OCI-LY1 (cell line): ENCODE results near the gene TEPSIN.

ENCODE experiments used
- H2AFZ ChIP-seq: fragments of 200-600 bp; sonication (generic), shearing (Covaris generic); 2 replicates; pipeline ENCODE4 v1.6.0; 2014; ENCODE audit warnings: antibody characterized with exemption, mild to moderate bottlenecking, low read length
- H3F3A ChIP-seq: fragments of 200-600 bp; sonication (generic), shearing (Covaris generic); 2 replicates; pipeline ENCODE4 v1.6.0; 2014; ENCODE audit warnings: mild to moderate bottlenecking, antibody characterized with exemption, low read length, moderate library complexity; ENCODE audit not compliant: insufficient read depth
- H3K27ac ChIP-seq: fragments of 200-600 bp; sonication (generic); 2 replicates; pipeline ENCODE4 v1.5.1; 2014; ENCODE audit warnings: low read length, mixed run types, mild to moderate bottlenecking, low read depth; ENCODE audit not compliant: poor library complexity, severe bottlenecking
- H3K27me3 ChIP-seq: fragments of 200-600 bp; sonication (generic); 2 replicates; pipeline ENCODE4 v1.6.0; 2014; ENCODE audit warnings: antibody characterized with exemption, mild to moderate bottlenecking, low read length, moderate library complexity; ENCODE audit not compliant: insufficient read depth
- H3K36me3 ChIP-seq: fragments of 200-600 bp; sonication (generic); 2 replicates; pipeline ENCODE4 v1.6.1; 2014; ENCODE audit warnings: mild to moderate bottlenecking, antibody characterized with exemption, low read length, moderate library complexity, mixed read lengths; ENCODE audit not compliant: insufficient read depth
- H3K4me1 ChIP-seq: fragments of 200-600 bp; sonication (generic); 2 replicates; pipeline ENCODE4 v1.5.1; 2014; ENCODE audit warnings: mild to moderate bottlenecking, low read length, moderate library complexity; ENCODE audit not compliant: insufficient read depth, severe bottlenecking
- H3K4me2 ChIP-seq: fragments of 200-600 bp; sonication (generic), shearing (Covaris generic); 2 replicates; pipeline ENCODE4 v1.6.1; 2014; ENCODE audit warnings: low read length
- H3K4me3 ChIP-seq: fragments of 200-600 bp; sonication (generic); 2 replicates; pipeline ENCODE4 v1.5.1; 2014; ENCODE audit warnings: low read length, low read depth, mild to moderate bottlenecking, mixed read lengths; ENCODE audit not compliant: poor library complexity, severe bottlenecking
- H3K79me2 ChIP-seq: fragments of 200-600 bp; shearing (Covaris generic); 2 replicates; pipeline ENCODE4 v1.6.1; 2016; ENCODE audit warnings: mixed run types, low read length, mixed read lengths; ENCODE audit not compliant: insufficient read depth
- H3K9ac ChIP-seq: fragments of 200-600 bp; sonication (generic), shearing (Covaris generic); 2 replicates; pipeline ENCODE4 v1.6.1; 2014; ENCODE audit warnings: mild to moderate bottlenecking, low read length, mixed read lengths
- H3K9me2 ChIP-seq: fragments of 200-600 bp; sonication (generic), shearing (Covaris generic); 2 replicates; pipeline ENCODE4 v1.6.1; 2014; ENCODE audit warnings: low read depth, mild to moderate bottlenecking, low read length, mixed read lengths
- H3K9me3 ChIP-seq: fragments of 200-600 bp; shearing (Covaris generic); 2 replicates; pipeline ENCODE4 v1.6.1; 2014; ENCODE audit warnings: low read length, mixed read lengths
- H4K20me1 ChIP-seq: fragments of 200-600 bp; sonication (generic), shearing (Covaris generic); 2 replicates; pipeline ENCODE4 v1.6.0; 2016; ENCODE audit warnings: mild to moderate bottlenecking, low read length; ENCODE audit not compliant: insufficient read depth
- CTCF ChIP-seq: fragments of 200-600 bp; sonication (generic), shearing (Covaris generic); IDR thresholded peaks from 2 replicates; pipeline ENCODE4 v1.5.1; 2017; ENCODE audit warnings: mild to moderate bottlenecking, antibody characterized with exemption, low read length, moderate library complexity, mixed read lengths
- EZH2 ChIP-seq: fragments of 200-600 bp; sonication (generic), shearing (Covaris generic); IDR thresholded peaks from 2 replicates; pipeline ENCODE4 v1.8.0; 2017; ENCODE audit warnings: borderline replicate concordance, mixed run types, mild to moderate bottlenecking, antibody characterized with exemption, low read length, moderate library complexity, mixed read lengths

TEPSIN gene

GRCh38 chr17:81259058-81259605 is 20.3 kb upstream of the TEPSIN start:
- TF ChIP-seq EZH2: no peak
- Histone ChIP-seq H3K4me3 (no peak overlapping the region), H3K4me2 (no peak overlapping the region), H4K20me1 (no peaks in the 10 kb centered on the region), H2AFZ (no peak overlapping the region), H3K36me3 (peaks cover 25% of the 10 kb centered on the region), H3K9me3 (no peaks in the 10 kb centered on the region), H3K79me2 (no peaks in the 10 kb centered on the region), H3K9me2 (no peaks in the 10 kb centered on the region), H3K4me1 (no peaks in the 10 kb centered on the region), H3F3A (no peaks in the 10 kb centered on the region), H3K27ac (no peak overlapping the region), H3K9ac (no peak overlapping the region), H3K27me3 (no peaks in the 10 kb centered on the region)

DNA sequence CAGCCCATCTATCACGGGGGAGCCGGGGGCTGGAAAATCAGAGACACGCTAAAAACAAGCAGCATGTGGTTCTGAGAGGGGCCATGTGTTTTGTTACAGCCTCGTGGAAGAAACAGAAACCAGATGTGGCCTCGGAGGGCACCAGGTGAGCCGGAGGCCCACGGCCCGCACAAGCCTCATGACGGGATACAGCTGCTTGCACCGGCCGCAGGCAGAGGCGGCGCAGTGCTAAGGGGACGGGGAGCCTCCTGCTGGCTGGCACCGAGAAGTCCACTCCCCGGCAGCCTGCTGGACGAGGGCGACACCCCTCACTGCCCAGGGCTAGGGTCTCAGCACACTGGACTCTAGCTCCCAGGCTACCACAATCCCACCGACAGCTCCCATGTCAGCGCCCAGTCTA is 19.4 kb upstream of the TEPSIN start:
- Histone ChIP-seq H3K4me1 (peaks cover under 1% of the 10 kb centered on the region), H3K9me3 (no peaks in the 10 kb centered on the region), H3K4me2 (no peak overlapping the region), H3K9ac (no peak overlapping the region), H3K36me3 (peaks cover 25% of the 10 kb centered on the region), H3K9me2 (no peaks in the 10 kb centered on the region), H3K79me2 (no peaks in the 10 kb centered on the region), H3K4me3 (no peak overlapping the region), H2AFZ (no peak overlapping the region), H3K27ac (no peak overlapping the region), H3K27me3 (no peaks in the 10 kb centered on the region), H4K20me1 (no peaks in the 10 kb centered on the region), H3F3A (no peaks in the 10 kb centered on the region)
- TF ChIP-seq CTCF (no peak), EZH2 (no peak)

- H3K4me1 ChIP-seq: peaks cover 8% of the 10 kb centered on the region
- no peaks in the 10 kb centered on the region for H3K9me3 ChIP-seq
- H3K27ac ChIP-seq: no peak overlapping the region
- no peaks in the 10 kb centered on the region for H4K20me1 ChIP-seq
- no peaks in the 10 kb centered on the region for H3F3A ChIP-seq
- no peak overlapping the region for H2AFZ ChIP-seq
- TF ChIP-seq EZH2 (no peak), CTCF (no peak)
- H3K79me2 ChIP-seq: no peaks in the 10 kb centered on the region
- no peaks in the 10 kb centered on the region for H3K27me3 ChIP-seq
- no peaks in the 10 kb centered on the region for H3K9me2 ChIP-seq
- H3K4me2 ChIP-seq: no peak overlapping the region
- H3K4me3 ChIP-seq: no peak overlapping the region
- no peak overlapping the region for H3K9ac ChIP-seq
- peaks cover 25% of the 10 kb centered on the region for H3K36me3 ChIP-seq
These were observed 18.7 kb upstream of the TEPSIN start for GRCh38 chr17:81257533-81257932.

DNA sequence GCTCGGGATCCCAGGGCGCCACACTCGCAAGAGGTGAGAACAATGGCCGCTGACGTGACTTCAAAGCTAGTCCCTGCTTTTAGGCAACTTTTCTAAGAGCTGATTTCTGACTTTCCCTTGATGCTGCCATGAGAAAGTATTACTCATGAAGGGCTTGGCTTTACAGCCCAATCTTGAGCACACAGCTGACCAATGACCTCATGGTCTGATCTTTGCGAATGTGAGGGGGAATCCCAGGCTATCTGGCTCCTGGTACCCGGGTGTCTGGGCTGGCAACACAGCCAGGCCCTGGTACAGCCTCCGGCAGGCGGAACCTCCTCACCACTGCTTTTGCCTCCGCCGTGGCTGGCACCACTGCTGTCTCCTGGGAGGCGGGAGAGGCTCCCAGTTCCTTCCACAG is 17.8 kb upstream of the TEPSIN start:
- no peak overlapping the region for H3K4me3 ChIP-seq
- H3K9ac ChIP-seq: no peak overlapping the region
- H3K27ac ChIP-seq: no peak overlapping the region
- no peaks in the 10 kb centered on the region for H3K9me2 ChIP-seq
- H3K79me2 ChIP-seq: no peaks in the 10 kb centered on the region
- no peaks in the 10 kb centered on the region for H3K9me3 ChIP-seq
- H3F3A ChIP-seq: no peaks in the 10 kb centered on the region
- no peak overlapping the region for H2AFZ ChIP-seq
- no peak overlapping the region for H3K4me2 ChIP-seq
- peaks cover 17% of the 10 kb centered on the region for H3K4me1 ChIP-seq
- peaks cover 23% of the 10 kb centered on the region for H3K36me3 ChIP-seq
- no peak for TF ChIP-seq EZH2
- no peak for TF ChIP-seq CTCF
- H4K20me1 ChIP-seq: no peaks in the 10 kb centered on the region
- H3K27me3 ChIP-seq: no peaks in the 10 kb centered on the region
